Chondrocyte (in vitro differentiated cells): Measurements from ENCODE around the gene SNAI3. TPM values are rescaled to one million over a fixed set of nuclear protein-coding genes. Genes with fewer than 3 reads are reported as not detected.

Source experiments
- DNase-seq: peaks from one replicate; pipeline ENCODE4 v3.0.0; 2021; ENCODE audit warnings: mixed read lengths, low spot score
- H3K27ac Mint-ChIP-seq: one replicate; pipeline ENCODE4 v1.8.0; 2021; ENCODE audit warnings: mild to moderate bottlenecking, moderate library complexity, mixed read lengths; ENCODE audit not compliant: unreplicated experiment
- H3K27me3 Mint-ChIP-seq: 2 replicates; pipeline ENCODE4 v1.8.0; 2021; ENCODE audit warnings: low read depth, mixed read lengths
- H3K36me3 Mint-ChIP-seq: 2 replicates; pipeline ENCODE4 v1.8.0; 2021; ENCODE audit warnings: low read depth, mixed read lengths
- H3K4me1 Mint-ChIP-seq: 2 replicates; pipeline ENCODE4 v1.8.0; 2021; ENCODE audit warnings: low read depth, mild to moderate bottlenecking, mixed read lengths
- H3K4me3 Mint-ChIP-seq: one replicate; pipeline ENCODE4 v1.8.0; 2021; ENCODE audit warnings: mild to moderate bottlenecking, moderate library complexity, mixed read lengths; ENCODE audit not compliant: unreplicated experiment
- H3K9me3 Mint-ChIP-seq: 2 replicates; pipeline ENCODE4 v1.8.0; 2021; ENCODE audit warnings: low read depth, mixed read lengths
- CTCF ChIP-seq: fragments of 200-600 bp; sonication (generic); IDR thresholded peaks from 2 replicates; pipeline ENCODE4 v1.5.0; 2021; ENCODE audit warnings: antibody characterized with exemption, mild to moderate bottlenecking, moderate library complexity
- total RNA-seq: library from RNA; stranded (reverse); gene quantifications from 3 replicates; pipeline ENCODE4 v1.2.1, GENCODE V29; 2021

The SNAI3 gene
- total RNA-seq, 1 donor from 2014 or later, result not detected

GRCh38 chr16:88647178-88648070 is 38.9 kb downstream of the SNAI3 start:
- no peak for DNase-seq
- no peak for TF ChIP-seq CTCF
- Mint-ChIP-seq H3K27ac (no peak overlapping the region), H3K4me1 (peaks cover 15% of the 10 kb centered on the region), H3K36me3 (no peaks in the 10 kb centered on the region), H3K27me3 (no peaks in the 10 kb centered on the region), H3K4me3 (no peak overlapping the region), H3K9me3 (no peaks in the 10 kb centered on the region)

DNA sequence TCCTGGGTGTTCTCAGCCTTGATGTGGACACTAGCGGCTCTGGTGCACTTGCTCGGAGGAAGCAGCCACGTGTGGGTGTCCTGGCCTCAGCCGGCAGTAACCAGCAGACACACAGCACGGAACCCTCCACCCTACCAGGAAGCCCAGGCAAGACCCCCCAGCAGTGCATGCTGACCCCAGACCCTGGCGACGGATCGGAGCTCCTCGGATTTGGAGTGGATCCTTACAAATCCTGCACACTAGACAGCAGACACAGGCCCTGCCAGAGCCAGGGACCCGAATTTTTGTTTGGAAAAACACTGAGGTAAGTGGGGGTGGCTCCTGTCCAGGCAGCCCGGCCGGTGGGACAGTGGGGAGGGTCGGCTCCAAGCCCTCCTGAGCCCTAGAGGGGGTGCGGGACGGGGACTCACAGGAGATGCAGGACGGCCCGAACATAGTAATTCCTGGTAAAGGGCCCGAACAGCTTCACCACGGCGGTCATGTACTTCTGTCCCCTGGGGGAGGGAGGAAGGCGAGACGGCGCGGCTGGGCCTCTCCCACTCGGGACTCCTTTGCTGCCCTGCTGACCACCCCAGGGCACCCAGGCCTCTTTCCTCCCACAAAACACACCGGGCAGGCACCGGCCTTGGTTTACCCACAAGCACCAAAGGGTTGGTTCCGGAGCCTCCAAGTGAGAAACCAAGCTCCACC is 39.8 kb downstream of the SNAI3 start:
- TF ChIP-seq CTCF, result no peak
- DNase-seq, result no peak
- H3K9me3 Mint-ChIP-seq, result no peaks in the 10 kb centered on the region
- no peak overlapping the region for H3K4me3 Mint-ChIP-seq
- no peak overlapping the region for H3K27ac Mint-ChIP-seq
- H3K36me3 Mint-ChIP-seq, result no peaks in the 10 kb centered on the region
- peaks cover 15% of the 10 kb centered on the region for H3K4me1 Mint-ChIP-seq
- no peaks in the 10 kb centered on the region for H3K27me3 Mint-ChIP-seq

DNA sequence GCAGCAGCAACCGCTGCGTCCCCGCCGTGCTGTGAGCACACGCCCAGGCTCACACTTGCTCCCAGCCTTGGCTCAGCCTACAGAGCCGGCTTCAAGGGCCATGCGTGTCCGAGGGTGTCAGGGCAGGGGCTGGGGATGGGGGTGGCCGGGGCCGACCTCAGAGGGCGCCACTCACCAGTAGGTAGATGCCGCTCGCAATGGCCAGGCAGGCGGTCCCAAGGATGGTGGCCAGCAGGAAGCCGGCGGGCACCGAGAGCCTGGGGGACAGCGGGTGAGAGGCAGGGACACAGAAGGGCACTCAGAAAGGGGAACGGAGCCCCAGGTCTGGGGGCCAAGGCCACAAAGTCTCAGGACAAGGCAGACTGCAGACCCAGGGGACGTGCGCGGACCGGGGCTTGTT is 40.4 kb downstream of the SNAI3 start:
- Mint-ChIP-seq H3K4me3 (no peak overlapping the region), H3K27me3 (no peaks in the 10 kb centered on the region), H3K9me3 (no peaks in the 10 kb centered on the region), H3K36me3 (no peaks in the 10 kb centered on the region), H3K4me1 (peaks cover 9% of the 10 kb centered on the region), H3K27ac (no peak overlapping the region)
- no peak for DNase-seq
- no peak for TF ChIP-seq CTCF

DNA sequence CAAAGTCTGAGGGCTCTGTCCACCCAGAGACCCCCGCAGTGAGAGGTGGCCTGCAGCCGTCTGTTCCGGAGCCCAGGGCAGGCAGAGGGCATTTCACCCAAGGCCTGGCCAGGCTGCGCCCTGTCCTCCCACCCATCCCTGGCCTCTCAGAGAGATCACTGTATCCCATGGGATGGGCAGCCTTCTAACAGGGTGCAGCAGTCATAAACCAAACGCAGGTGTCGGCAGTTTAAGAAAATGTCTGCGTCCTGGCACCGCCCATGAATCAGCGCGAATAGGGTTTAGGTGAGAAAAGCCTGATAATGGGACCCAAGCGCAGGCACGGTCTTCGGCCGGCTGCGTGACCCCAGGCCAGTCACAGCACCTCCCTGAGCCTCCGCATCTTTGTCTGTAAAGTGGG is 40.9 kb downstream of the SNAI3 start:
- Mint-ChIP-seq H3K27ac (no peak overlapping the region), H3K36me3 (no peaks in the 10 kb centered on the region), H3K27me3 (no peaks in the 10 kb centered on the region), H3K9me3 (no peaks in the 10 kb centered on the region), H3K4me1 (peaks cover 9% of the 10 kb centered on the region), H3K4me3 (no peak overlapping the region)
- TF ChIP-seq CTCF, result no peak
- no peak for DNase-seq

DNA sequence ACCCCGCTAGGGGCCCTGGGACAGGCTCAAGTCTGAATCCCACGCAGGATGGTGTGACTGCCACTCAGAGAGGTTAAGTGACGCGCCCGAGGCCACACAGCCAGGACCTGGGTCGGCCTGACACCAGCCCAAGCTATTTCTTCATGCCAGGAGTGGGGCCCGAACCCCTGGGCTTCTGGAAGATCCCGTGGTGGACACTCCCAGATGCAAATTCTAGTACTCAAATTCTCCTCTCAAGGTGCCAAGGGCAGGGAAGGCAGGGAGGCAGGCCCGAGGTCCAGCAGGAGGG is 42.7 kb downstream of the SNAI3 start:
- no peaks in the 10 kb centered on the region for H3K36me3 Mint-ChIP-seq
- no peak for DNase-seq
- H3K27me3 Mint-ChIP-seq, result peaks cover 3% of the 10 kb centered on the region
- no peak overlapping the region for H3K4me3 Mint-ChIP-seq
- no peaks in the 10 kb centered on the region for H3K4me1 Mint-ChIP-seq
- no peaks in the 10 kb centered on the region for H3K9me3 Mint-ChIP-seq
- no peak overlapping the region for H3K27ac Mint-ChIP-seq
- no peak for TF ChIP-seq CTCF
